ENCODE data around the gene CAB39L. TPM values are rescaled to one million over a fixed set of nuclear protein-coding genes. Genes with fewer than 3 reads are reported as not detected.

The CAB39L gene
- total RNA-seq, 1 experiment from 2014 or later: 6.6 TPM

GRCh38 chr13:49356223-49356622, 87.6 kb downstream of the CAB39L start:
- Histone ChIP-seq H3K27me3 (ENCODE audit: control insufficient read depth, insufficient read depth, low read length) (no peaks in the 10 kb centered on the region), H3K9me3 (ENCODE audit: control insufficient read depth, insufficient read depth, low read depth, low read length) (no peaks in the 10 kb centered on the region), H3K36me3 (ENCODE audit: control insufficient read depth, insufficient read depth, low read length) (no peaks in the 10 kb centered on the region), H3K27ac (ENCODE audit: low read length) (no peak overlapping the region), H3K4me3 (ENCODE audit: low read depth in 2 of 2, low read length in 2 of 2) (no peak overlapping the region), H3K4me1 (ENCODE audit: control insufficient read depth, insufficient read depth, low read length) (no peaks in the 10 kb centered on the region)
- DNase-seq (ENCODE audit: low read depth, low spot score): no peak
- BruUV-seq (replicated peaks): no TSS peak
- in situ Hi-C loops (cut with HindIII; ENCODE audit: low pct_unique_long_range_greater_than_20kb, low sequenced_read_pairs) (no loop called here), intact Hi-C loops (cut with micrococcal nuclease; ENCODE audit: unreplicated experiment) (no loop called here)
- no peak for TF ChIP-seq REST (IDR thresholded peaks at IDR 0.05; ENCODE audit: insufficient read depth in 1 of 2, low read depth in 2 of 2, low read length in 1 of 2)
- no peak for TF ChIP-seq POLR2AphosphoS5 (IDR thresholded peaks at IDR 0.05; ENCODE audit: low read depth, low read length)
- TF ChIP-seq SIN3A (IDR thresholded peaks at IDR 0.05; ENCODE audit: borderline replicate concordance, insufficient read depth, low read depth, low read length): no peak
- TF ChIP-seq CTCF (IDR thresholded peaks at IDR 0.05): no peak
- no peak for TF ChIP-seq TCF7L2 (IDR thresholded peaks at IDR 0.05; ENCODE audit: low read depth, low read length)
- CTCF ChIA-PET: no interaction called here
- POLR2A ChIA-PET: no interaction called here
- ATAC-seq: no peak

GRCh38 chr13:49354719-49355118, 89.1 kb downstream of the CAB39L start:
- ChIA-PET POLR2A (no interaction called here), CTCF (no interaction called here)
- no peak for TF ChIP-seq POLR2AphosphoS5 (IDR thresholded peaks at IDR 0.05; ENCODE audit: low read depth, low read length)
- TF ChIP-seq REST (IDR thresholded peaks at IDR 0.05; ENCODE audit: insufficient read depth in 1 of 2, low read depth in 2 of 2, low read length in 1 of 2): no peak
- TF ChIP-seq CTCF (IDR thresholded peaks at IDR 0.05): no peak
- TF ChIP-seq TCF7L2 (IDR thresholded peaks at IDR 0.05; ENCODE audit: low read depth, low read length): no peak
- TF ChIP-seq SIN3A (IDR thresholded peaks at IDR 0.05; ENCODE audit: borderline replicate concordance, insufficient read depth, low read depth, low read length): no peak
- H3K36me3 ChIP-seq (ENCODE audit: control insufficient read depth, insufficient read depth, low read length): no peaks in the 10 kb centered on the region
- H3K4me1 ChIP-seq (ENCODE audit: control insufficient read depth, insufficient read depth, low read length): no peaks in the 10 kb centered on the region
- no peak for DNase-seq (ENCODE audit: low read depth, low spot score)
- H3K9me3 ChIP-seq (ENCODE audit: control insufficient read depth, insufficient read depth, low read depth, low read length): no peaks in the 10 kb centered on the region
- in situ Hi-C loops (cut with HindIII; ENCODE audit: low pct_unique_long_range_greater_than_20kb, low sequenced_read_pairs) (no loop called here), intact Hi-C loops (cut with micrococcal nuclease; ENCODE audit: unreplicated experiment) (no loop called here)
- ATAC-seq: no peak
- H3K27me3 ChIP-seq (ENCODE audit: control insufficient read depth, insufficient read depth, low read length): no peaks in the 10 kb centered on the region
- H3K4me3 ChIP-seq (ENCODE audit: low read depth in 2 of 2, low read length in 2 of 2): no peak overlapping the region
- no TSS peak for BruUV-seq (replicated peaks)
- H3K27ac ChIP-seq (ENCODE audit: low read length): no peak overlapping the region

All from Panc1 (cell line).